Activated T-helper 1 cell treated with anti-CD3 and anti-CD28 coated beads, Interleukin-12 subunit alpha, Interleukin-12 subunit beta, Interleukin-2, Interleukin-4 antibody, amounts not matched to agents 30 ng/mL and 10 ng/mL and 1 ng/mL, durations not matched to agents 14 hours and 24 hours and 36 hours (primary cell): ENCODE measurements around the gene CLEC2D. TPM values are rescaled to one million over a fixed set of nuclear protein-coding genes. Genes with fewer than 3 reads are reported as not detected.
"Not testable (repeated sequence)": the region's sequence is repeated elsewhere in the genome, so short reads cannot be mapped to it uniquely, and the experiment has no call there.

ENCODE experiments used
- DNase-seq: peaks from one replicate; pipeline ENCODE4 v3.0.0; 2021; ENCODE audit warnings: low spot score
- H3K27ac Mint-ChIP-seq: one replicate; pipeline ENCODE4 v1.8.0; 2021; ENCODE audit warnings: mild to moderate bottlenecking, mixed read lengths
- H3K27me3 Mint-ChIP-seq: one replicate; pipeline ENCODE4 v1.8.0; 2022; ENCODE audit warnings: mild to moderate bottlenecking, moderate library complexity, mixed read lengths; ENCODE audit not compliant: insufficient read depth
- H3K36me3 Mint-ChIP-seq: one replicate; pipeline ENCODE4 v1.8.0; 2021; ENCODE audit warnings: low read depth, mixed read lengths
- H3K4me1 Mint-ChIP-seq: one replicate; pipeline ENCODE4 v1.8.0; 2021; ENCODE audit warnings: low read depth, mixed read lengths
- H3K4me3 Mint-ChIP-seq: one replicate; pipeline ENCODE4 v1.8.0; 2021; ENCODE audit warnings: mild to moderate bottlenecking, moderate library complexity, mixed read lengths
- H3K9me3 Mint-ChIP-seq: one replicate; pipeline ENCODE4 v1.8.0; 2021; ENCODE audit warnings: mixed read lengths
- intact Hi-C: fragments of 100-400 bp; cut with micrococcal nuclease; formaldehyde crosslinking; loops from one replicate; pipeline ENCODE4 v1.15.1; 2024
- total RNA-seq: library from RNA; stranded (reverse); gene quantifications from 2 replicates; pipeline ENCODE4 v1.2.3, GENCODE V29; 2022

The CLEC2D gene
- total RNA-seq, 1 donor from 2014 or later, result 371 TPM

- DNase-seq, result no peak
- Mint-ChIP-seq H3K4me3 (peak overlapping the region; percentile 90), H3K27me3 (no peaks in the 10 kb centered on the region), H3K4me1 (peaks cover 60% of the 10 kb centered on the region), H3K27ac (peak overlapping the region; percentile 97), H3K9me3 (no peaks in the 10 kb centered on the region), H3K36me3 (peaks cover 60% of the 10 kb centered on the region)
- intact Hi-C loops, result loop anchor here (1.0 to 2.0 kb wide), 5 partner anchors 8 to 423 kb away; no protein-coding TSS in a partner anchor
Measured at GRCh38 chr12:9667403-9668160, 1.9 kb upstream of the CLEC2D start.

- no peaks in the 10 kb centered on the region for H3K9me3 Mint-ChIP-seq
- no peak for DNase-seq
- peak overlapping the region; percentile 97 for H3K27ac Mint-ChIP-seq
- peaks cover 62% of the 10 kb centered on the region for H3K36me3 Mint-ChIP-seq
- H3K27me3 Mint-ChIP-seq, result no peaks in the 10 kb centered on the region
- peaks cover 60% of the 10 kb centered on the region for H3K4me1 Mint-ChIP-seq
- peak overlapping the region; percentile 90 for H3K4me3 Mint-ChIP-seq
- intact Hi-C loops, result loop anchor here (1.0 to 2.0 kb wide), 5 partner anchors 17 to 198 kb away; partner anchors contain the start of gene CLECL1
Measured at GRCh38 chr12:9668161-9669018, 1.1 kb upstream of the CLEC2D start.

- intact Hi-C loops, result loop anchor here (1.0 to 2.0 kb wide), 5 partner anchors 18 to 198 kb away; partner anchors contain the start of gene CLECL1
- peaks cover 59% of the 10 kb centered on the region for H3K4me1 Mint-ChIP-seq
- no peaks in the 10 kb centered on the region for H3K27me3 Mint-ChIP-seq
- peaks cover 61% of the 10 kb centered on the region for H3K36me3 Mint-ChIP-seq
- H3K27ac Mint-ChIP-seq, result peak overlapping the region; percentile 97
- DNase-seq, result no peak
- H3K9me3 Mint-ChIP-seq, result no peaks in the 10 kb centered on the region
- H3K4me3 Mint-ChIP-seq, result peak overlapping the region; percentile 90
Measured at GRCh38 chr12:9669019-9669326, 540 bp upstream of the CLEC2D start.

GRCh38 chr12:9672340-9672739 is 2.8 kb downstream of the CLEC2D start:
- H3K9me3 Mint-ChIP-seq, H3K27me3 Mint-ChIP-seq, intact Hi-C loops, DNase-seq: not testable (repeated sequence)
- peak overlapping the region; percentile 90 for H3K4me3 Mint-ChIP-seq
- peaks cover 73% of the 10 kb centered on the region for H3K4me1 Mint-ChIP-seq
- H3K27ac Mint-ChIP-seq, result peak overlapping the region; percentile 97
- H3K36me3 Mint-ChIP-seq, result peaks cover 69% of the 10 kb centered on the region

GRCh38 chr12:9673404-9674225 is 4.1 kb downstream of the CLEC2D start:
- H3K4me1 Mint-ChIP-seq, result peaks cover 73% of the 10 kb centered on the region
- intact Hi-C loops, result loop anchor here (1.0 to 2.0 kb wide), 4 partner anchors 9 to 309 kb away; no protein-coding TSS in a partner anchor
- peaks cover 76% of the 10 kb centered on the region for H3K36me3 Mint-ChIP-seq
- H3K27me3 Mint-ChIP-seq, result no peaks in the 10 kb centered on the region
- DNase-seq, result no peak
- peak overlapping the region; percentile 97 for H3K27ac Mint-ChIP-seq
- peak overlapping the region; percentile 90 for H3K4me3 Mint-ChIP-seq
- H3K9me3 Mint-ChIP-seq, result no peaks in the 10 kb centered on the region

GRCh38 chr12:9674226-9674590 is 4.7 kb downstream of the CLEC2D start:
- peak overlapping the region; percentile 90 for H3K4me3 Mint-ChIP-seq
- H3K9me3 Mint-ChIP-seq, result no peaks in the 10 kb centered on the region
- H3K27me3 Mint-ChIP-seq, result no peaks in the 10 kb centered on the region
- peaks cover 77% of the 10 kb centered on the region for H3K36me3 Mint-ChIP-seq
- intact Hi-C loops, result loop anchor here (1.0 to 2.0 kb wide), 3 partner anchors 8 to 309 kb away; no protein-coding TSS in a partner anchor
- DNase-seq, result peak; percentile 56
- peak overlapping the region; percentile 97 for H3K27ac Mint-ChIP-seq
- H3K4me1 Mint-ChIP-seq, result peaks cover 72% of the 10 kb centered on the region

- intact Hi-C loops, result loop anchor here (1.0 kb wide), 1 partner anchor 8 kb away; no protein-coding TSS in a partner anchor
- Mint-ChIP-seq H3K4me1 (peaks cover 78% of the 10 kb centered on the region), H3K36me3 (peaks cover 78% of the 10 kb centered on the region), H3K9me3 (peaks cover 39% of the 10 kb centered on the region)
- not testable (repeated sequence) for H3K27ac Mint-ChIP-seq, H3K4me3 Mint-ChIP-seq, DNase-seq, H3K27me3 Mint-ChIP-seq
Measured at GRCh38 chr12:9682508-9682907, 13.0 kb downstream of the CLEC2D start.

GRCh38 chr12:9682949-9683348 is 13.4 kb downstream of the CLEC2D start:
- not testable (repeated sequence) for H3K27ac Mint-ChIP-seq, DNase-seq, H3K27me3 Mint-ChIP-seq
- H3K9me3 Mint-ChIP-seq, result peaks cover 39% of the 10 kb centered on the region
- peaks cover 76% of the 10 kb centered on the region for H3K36me3 Mint-ChIP-seq
- peak overlapping the region; percentile 24 for H3K4me3 Mint-ChIP-seq
- intact Hi-C loops, result loop anchor here (1.0 kb wide), 1 partner anchor 9 kb away; no protein-coding TSS in a partner anchor
- peaks cover 74% of the 10 kb centered on the region for H3K4me1 Mint-ChIP-seq

GRCh38 chr12:9685366-9685765 is 15.9 kb downstream of the CLEC2D start:
- H3K9me3 Mint-ChIP-seq, result peaks cover 29% of the 10 kb centered on the region
- H3K27ac Mint-ChIP-seq, result peak overlapping the region; percentile 21
- H3K27me3 Mint-ChIP-seq, intact Hi-C loops, DNase-seq: not testable (repeated sequence)
- H3K36me3 Mint-ChIP-seq, result peaks cover 77% of the 10 kb centered on the region
- peaks cover 70% of the 10 kb centered on the region for H3K4me1 Mint-ChIP-seq
- H3K4me3 Mint-ChIP-seq, result peak overlapping the region; percentile 64

GRCh38 chr12:9685915-9686314 is 16.4 kb downstream of the CLEC2D start:
- Mint-ChIP-seq H3K4me3 (peak overlapping the region; percentile 26), H3K27ac (no peak overlapping the region), H3K4me1 (peaks cover 70% of the 10 kb centered on the region), H3K27me3 (no peaks in the 10 kb centered on the region), H3K36me3 (peaks cover 77% of the 10 kb centered on the region), H3K9me3 (peaks cover 25% of the 10 kb centered on the region)
- intact Hi-C loops, result loop anchor here (2.0 kb wide), 1 partner anchor 15 kb away; no protein-coding TSS in a partner anchor
- no peak for DNase-seq

- no peak for DNase-seq
- H3K27ac Mint-ChIP-seq, result peak overlapping the region; percentile 44
Measured at GRCh38 chr12:9687228-9687627, 17.7 kb downstream of the CLEC2D start.

GRCh38 chr12:9692909-9693308 is 23.4 kb downstream of the CLEC2D start:
- peaks cover 63% of the 10 kb centered on the region for H3K4me1 Mint-ChIP-seq
- H3K27me3 Mint-ChIP-seq, result no peaks in the 10 kb centered on the region
- H3K36me3 Mint-ChIP-seq, result peaks cover 81% of the 10 kb centered on the region
- DNase-seq, result no peak
- peaks cover 5% of the 10 kb centered on the region for H3K9me3 Mint-ChIP-seq
- no peak overlapping the region for H3K4me3 Mint-ChIP-seq
- intact Hi-C loops, result no loop called here
- H3K27ac Mint-ChIP-seq, result peak overlapping the region; percentile 37

More at GRCh38 chr12:9687228-9687627, 17.7 kb downstream of the CLEC2D start:
- intact Hi-C loops, result loop anchor here (2.0 kb wide), 1 partner anchor 16 kb away; no protein-coding TSS in a partner anchor
- no peak overlapping the region for H3K4me3 Mint-ChIP-seq
- peaks cover 19% of the 10 kb centered on the region for H3K9me3 Mint-ChIP-seq
- H3K36me3 Mint-ChIP-seq, result peaks cover 81% of the 10 kb centered on the region
- no peaks in the 10 kb centered on the region for H3K27me3 Mint-ChIP-seq
- H3K4me1 Mint-ChIP-seq, result peaks cover 79% of the 10 kb centered on the region
